Left forelimb (tissue), 1 donor: Measurements from ENCODE around the gene CCDC187.
A peak's percentile ranks its signal among the peaks of the same experiment; 100 is the strongest.

Experiments
- DNase-seq: peaks from one replicate; pipeline ENCODE4 v3.0.0-alpha.2; 2018; ENCODE audit warnings: low spot score

CCDC187 gene

DNA sequence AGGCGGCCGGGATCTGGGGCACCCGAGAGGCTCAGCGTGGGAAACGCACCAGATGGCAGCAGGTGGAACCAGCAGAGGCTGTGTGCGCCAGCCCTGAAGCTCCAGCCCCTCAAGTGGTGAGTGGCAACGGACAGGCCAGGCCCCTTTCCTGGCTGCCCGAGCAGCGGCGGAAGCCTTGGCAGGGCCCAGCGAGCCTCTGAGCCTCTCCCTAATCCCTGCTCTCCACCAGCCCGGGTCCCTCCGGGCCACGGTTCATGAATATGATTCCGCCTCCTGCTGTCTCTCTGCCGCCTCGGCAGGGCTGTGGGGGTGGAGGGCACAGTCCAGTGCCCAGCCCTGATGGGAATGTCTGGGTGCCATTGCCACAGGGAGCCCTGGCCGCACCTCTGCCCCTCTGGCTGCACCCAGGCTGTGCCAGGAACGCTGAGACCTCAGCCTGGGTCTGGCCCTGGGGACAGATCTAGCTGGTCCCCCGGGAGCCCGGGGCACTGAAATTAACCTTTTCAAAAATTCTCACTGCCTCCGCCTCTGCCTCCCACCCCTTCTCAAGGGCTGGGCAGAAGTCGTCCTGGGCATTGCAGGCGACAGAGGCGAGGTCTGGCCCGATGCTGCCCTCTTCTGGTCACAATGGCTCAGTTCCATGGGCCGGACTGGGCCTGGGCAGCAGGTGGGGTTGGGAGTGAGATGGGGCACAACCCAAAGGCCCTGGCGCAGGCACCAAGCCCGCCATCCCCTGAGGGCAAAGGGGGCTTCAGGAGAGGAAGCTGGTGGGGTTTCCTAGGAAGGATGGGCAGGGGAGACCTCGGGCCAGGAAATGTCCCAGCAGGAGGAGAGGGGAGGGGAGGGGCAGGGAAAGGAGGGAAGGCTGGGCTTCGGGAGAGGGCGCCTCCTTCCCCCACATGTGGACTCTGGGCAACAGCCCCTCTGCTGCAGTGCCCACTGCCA, 20.3 kb downstream of the CCDC187 start:
- DNase-seq, result peak; percentile 83

DNA sequence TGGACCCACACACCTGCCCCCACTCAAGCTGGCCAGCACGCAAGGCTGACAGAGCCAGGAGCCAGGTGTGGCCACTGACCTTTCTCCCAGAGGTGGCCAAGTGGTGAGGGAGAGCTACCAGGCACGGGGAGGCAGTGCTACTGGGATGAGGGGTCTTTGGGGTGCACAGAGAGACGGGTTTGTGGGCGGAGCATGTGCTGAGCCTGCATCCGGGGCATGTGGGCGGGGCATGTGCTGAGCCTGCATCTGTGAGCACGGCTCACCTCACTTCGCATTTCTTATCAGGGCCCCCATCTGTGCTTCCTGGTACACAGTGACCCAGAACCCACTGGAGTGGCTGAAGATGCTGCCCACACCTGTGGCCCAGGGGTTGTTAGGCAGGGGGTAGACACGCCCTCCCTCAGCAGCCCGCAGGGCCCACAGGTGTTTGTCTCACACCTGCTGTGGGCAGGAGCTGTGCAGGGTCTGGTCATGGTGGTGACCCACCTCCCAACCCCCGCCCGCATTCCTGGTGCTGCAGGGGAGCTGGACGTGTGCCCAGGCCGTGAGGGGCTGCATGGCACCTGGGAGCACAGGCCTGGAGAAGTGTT, 21.5 kb downstream of the CCDC187 start:
- no peak for DNase-seq

DNA sequence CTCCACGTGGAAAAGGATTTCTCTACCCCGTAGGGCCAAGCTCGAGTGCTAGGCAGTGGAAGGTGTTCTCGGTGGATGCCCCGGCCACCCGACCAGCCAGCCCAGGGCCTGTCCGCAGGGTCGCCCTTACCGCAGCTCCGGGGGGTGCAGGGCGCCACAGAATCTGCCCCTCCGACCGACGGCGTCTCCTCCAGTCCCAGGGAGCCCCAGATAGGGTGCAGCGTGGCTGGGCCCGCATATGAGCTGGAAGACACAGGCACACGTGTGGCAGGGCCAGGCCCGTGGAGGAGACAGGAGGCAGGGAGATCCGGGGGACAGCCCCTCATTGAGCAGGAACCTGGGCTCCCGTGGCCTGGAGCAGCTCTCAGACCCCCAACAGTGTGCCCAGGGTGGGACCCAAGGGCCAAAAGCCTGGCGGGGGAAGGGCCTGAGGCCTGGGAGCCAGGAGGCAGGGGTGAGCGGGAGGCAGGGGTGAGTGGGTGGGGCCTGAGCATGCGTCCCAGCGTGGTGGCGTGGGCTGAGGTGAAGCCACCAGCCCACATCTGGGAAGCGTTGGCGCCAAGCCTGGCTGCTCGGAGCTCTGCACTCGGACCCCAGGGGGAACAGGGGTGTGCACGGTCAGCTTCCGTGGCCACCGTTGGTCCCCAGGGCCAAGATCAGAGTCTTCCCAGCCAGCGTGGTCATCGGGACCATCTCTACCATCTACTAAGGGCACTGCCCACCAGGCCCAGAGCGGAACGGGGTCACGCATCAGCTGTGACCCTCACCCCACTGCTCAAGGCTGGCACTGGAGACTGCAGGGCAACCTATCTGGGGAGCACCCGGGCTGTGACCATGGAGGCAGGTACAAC, 22.2 kb downstream of the CCDC187 start:
- no peak for DNase-seq

- no peak for DNase-seq
These were observed 23.2 kb downstream of the CCDC187 start for GRCh38 chr9:136280535-136281315.

DNA sequence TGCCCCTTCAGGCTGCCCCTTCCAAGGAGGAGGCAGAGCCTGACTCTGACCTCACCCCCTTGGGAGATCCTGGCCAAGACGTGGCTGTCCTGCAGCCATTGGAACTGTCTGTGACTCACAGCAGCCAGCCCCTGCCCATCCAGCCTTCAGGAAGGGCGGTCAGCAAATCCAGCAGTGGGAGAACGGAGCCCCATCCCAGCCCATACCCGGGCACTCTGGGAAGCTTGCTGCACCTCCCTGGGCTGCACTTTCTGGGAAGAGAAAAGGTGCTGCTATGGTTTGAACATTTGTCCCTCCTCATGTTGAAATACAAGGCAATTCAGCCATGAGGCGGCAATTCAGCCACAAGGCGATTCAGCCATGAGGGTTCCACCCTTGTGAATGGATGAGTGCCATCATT, 24.4 kb downstream of the CCDC187 start:
- no peak for DNase-seq

DNA sequence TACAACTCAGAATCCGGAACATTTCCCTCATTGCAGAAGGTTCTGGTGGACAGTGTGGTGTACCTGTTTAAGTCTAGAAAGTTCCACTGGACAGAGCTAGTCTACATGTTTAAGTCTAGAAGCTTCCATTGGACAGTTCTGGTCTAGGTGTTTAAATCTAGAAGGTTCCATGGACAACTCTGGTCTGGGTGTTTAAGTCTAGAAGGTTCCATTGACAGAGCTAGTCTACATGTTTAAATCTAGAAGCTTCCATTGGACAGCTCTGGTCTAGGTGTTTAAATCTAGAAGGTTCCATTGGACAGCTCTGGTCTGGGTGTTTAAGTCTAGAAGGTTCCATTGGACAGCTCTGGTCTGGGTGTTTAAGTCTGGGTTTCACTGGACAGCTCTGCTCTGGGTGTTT, 25.0 kb downstream of the CCDC187 start:
- no peak for DNase-seq

DNA sequence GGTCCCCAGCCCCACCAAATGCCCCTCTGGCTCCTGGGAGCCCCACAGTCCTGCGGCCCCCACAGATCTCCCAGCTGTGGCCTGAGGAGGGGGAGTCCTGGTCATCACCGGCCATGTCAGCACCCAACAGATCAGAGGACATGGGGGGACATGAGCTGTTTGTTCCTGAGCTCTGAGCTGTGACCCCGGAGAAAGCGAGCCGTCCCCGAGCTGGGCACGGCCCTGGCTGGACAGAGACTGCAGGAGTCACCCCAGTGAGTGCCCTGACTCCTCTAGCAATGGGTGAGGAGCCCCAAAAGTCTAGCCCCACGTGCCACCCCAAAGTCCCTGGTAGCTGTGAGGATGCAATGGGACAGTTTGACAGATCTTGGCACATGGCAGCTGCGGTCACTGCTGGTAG, 25.7 kb downstream of the CCDC187 start:
- no peak for DNase-seq

GRCh38 chr9:136277746-136278145, 26.1 kb downstream of the CCDC187 start:
- no peak for DNase-seq

GRCh38 chr9:136276716-136277115, 27.2 kb downstream of the CCDC187 start:
- no peak for DNase-seq

DNA sequence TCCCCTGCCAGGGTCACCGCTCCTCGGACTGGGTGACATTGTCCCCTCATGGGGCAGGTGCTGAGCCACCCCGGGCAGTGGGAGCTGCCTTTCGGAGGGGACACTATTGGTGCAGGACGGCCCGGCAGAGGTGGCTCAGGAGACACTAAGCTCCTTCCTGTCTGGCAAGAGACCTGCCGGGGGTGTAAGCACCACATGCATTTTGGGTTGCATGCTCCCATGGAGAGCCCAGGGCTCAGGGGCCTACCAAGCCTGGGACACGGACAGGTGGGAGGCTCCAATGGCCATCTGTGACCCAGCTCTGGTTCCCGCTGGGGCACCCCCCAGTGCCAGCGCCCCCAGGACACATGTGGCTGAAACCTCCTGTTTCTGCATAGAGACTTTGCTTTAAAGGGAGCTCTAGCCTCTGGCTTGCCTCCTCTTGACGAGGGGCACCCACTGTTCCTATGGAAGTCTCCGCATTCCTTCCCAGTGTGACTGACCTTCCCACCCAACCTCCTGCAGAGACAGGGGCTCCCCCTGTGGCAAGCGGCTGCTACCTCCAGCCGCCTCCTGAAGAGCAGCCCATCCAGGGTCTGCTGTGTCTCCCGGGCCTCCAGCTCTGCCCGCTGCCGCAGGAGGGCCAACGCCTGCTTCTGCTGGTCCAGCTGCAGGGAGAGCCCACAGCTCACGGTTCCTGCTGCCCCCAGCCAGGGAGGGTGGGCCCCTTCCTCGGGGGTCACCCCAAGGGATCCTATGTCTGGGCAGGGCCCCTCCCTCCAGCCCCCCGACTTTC, 28.1 kb downstream of the CCDC187 start:
- DNase-seq, result no peak

DNA sequence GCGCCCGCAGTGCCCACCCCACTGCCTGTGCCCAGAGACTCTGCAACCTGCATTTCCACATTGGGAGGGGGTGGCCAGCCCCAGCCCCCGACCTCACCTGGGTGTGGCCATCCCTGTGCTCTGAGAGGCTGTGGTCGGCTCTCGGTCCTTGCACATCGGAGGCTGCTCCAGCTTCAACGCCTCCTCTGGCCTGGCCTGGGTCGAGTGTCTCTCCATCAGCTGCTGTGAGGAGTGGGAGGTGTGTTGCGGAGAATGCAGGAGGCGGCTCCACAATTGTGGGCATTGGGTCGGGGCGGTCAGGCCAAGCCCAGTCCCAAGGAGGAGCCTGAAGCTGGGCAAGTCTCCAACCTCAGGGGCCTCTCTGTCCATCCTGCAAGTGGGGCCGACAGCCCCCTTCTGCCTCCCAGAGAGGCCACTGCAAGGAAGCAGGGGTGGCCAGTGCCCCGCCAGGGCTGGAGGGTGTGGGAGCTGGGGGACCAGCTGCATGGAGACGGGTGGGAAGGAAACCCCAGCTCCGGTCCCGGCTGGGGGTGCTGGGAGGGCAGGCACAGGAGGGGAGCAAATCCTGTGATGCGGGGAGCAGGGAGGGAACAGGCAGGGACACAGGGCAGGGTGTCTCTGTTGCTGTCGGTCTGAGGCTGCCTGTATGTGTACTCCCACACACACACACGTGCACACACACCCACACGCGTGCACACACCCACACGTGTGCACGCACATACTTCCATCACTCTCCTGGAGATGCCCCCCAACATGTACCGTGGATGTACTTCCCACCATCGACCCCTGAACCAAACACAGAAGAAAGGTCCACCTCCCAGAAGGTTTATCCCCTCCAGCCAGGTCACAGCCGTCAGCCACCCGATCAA, 28.9 kb downstream of the CCDC187 start:
- no peak for DNase-seq

DNA sequence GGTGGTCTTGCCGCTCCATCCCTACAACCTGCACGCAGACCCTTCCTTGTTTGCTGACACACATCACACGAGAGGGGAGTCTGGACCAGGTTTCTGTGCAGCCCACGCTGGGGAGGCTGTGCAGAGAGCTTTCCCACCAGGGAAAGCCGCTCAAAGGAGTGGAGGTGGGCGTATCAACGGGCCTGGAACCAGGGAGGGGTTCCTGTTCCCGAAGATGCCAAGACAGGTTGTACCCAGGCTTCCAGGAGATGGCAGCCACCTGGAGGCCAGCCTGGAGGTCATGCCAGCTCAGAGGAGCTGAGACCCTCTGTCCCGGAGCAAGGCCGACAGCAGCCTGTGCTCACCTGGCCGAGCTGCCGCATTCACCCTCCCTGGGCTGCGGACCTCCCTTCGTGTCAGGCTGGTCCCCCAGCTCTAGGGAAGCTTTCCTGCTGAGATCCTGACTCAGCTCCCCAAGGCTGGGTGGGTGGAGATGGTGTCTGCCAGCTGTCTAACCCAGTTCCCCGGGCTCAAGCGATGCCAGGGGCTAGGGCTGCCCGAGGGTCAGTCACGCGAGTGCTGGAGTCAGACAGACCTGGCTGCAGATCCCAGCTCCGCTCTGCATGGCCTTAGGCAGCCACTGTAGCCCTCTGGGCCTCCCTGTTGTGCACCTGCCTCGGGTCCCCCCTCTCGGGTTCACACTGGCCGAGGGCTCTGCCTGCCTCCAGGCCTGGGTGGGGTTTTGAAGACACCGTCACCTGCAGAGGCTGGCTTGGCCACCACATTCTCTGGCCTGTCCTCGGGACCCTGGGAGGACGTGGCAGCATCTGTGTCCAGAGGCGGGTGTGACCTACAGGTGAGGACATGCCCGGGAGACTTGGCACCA, 29.7 kb downstream of the CCDC187 start:
- DNase-seq, result no peak

DNA sequence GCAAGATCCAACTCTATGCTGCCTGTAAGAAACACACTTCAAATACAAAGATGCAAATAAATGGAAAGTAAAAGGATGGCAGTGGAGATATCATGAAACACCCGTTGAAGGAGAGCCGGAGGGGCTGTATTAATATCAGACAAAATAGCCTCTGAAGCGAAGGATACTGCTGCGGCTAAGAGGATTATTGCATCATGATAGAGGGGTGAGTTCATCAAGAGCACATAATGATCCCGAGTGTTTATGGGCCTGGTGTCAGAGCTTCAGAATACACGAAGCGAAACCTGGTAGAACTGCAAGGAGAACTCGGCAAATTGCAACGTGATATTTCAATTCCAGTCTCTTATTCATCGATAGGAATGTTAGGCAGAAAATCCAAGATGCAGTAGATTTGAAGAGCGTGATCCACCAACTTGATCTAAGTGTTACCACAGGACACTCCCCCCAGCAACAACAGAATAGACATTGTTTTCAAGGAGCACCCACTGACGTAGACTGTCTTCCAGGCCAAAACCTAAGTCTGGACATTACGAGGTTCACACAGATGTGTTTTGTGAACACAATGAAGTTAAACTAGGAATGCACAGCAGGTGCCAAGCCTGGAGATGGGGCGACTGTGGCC, 30.5 kb downstream of the CCDC187 start:
- DNase-seq, result no peak

DNA sequence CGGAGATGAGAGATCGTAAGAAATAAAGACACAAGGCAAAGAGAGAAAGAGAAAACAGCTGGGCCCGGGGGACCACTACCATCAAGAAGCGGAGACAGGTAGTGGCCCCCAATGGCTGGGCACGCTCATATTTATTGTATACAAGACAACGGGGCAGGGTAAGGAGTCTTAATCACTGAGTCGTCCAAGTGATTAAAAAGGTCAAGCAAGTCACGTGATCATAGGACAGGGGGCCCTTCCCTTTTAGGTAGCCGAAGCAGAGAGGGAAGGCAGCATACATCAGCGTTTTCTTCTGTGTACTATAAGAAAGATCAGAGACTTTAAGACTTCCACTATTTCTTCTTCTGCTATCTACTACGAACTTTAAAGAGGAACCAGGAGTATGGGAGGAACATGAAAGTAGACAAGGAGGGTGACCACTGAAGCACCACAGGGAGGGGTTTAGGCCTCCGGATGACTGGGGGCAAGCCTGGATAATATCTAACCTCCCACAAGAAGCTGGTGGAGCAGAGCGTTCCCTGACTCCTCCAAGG, 33.7 kb downstream of the CCDC187 start:
- DNase-seq, result no peak

DNA sequence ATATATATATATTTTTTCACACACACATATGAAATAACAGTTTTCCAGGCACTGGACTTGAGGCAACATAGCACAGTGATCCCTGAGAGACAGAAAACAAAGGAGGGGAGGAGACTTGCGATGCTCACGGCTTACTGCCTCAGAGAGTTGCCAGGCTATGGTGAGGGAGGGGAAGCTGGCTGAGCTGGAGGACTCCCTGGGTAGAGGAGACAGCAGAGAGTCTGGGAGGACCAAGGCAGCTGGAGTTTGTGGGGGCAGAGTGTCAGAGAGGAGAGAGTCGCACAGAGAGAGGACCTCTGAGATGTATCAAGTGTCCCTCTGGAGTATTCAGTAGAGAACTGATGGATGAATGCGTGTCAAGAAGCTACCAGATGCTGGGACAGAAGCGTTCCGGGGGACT, 35.2 kb downstream of the CCDC187 start:
- no peak for DNase-seq

DNA sequence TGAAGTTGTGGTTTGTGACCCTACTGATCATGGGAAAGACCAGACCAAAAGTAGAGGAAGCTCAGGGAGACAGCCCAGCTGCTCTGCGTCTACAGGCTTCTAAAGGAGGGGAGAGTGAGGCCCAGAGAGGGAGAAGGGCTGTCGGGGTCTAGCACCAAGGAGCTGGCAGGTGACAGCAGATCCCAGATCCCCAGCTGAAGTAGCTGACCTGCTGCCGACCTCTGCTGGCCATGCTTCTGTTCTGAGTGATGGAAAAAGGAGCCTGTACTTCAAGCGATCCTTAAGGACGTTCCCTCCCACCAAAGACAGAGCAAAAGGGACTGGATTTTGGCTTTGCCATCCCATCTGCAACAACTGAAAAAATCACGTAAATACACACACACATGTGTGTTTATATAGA, 35.6 kb downstream of the CCDC187 start:
- DNase-seq, result no peak

DNA sequence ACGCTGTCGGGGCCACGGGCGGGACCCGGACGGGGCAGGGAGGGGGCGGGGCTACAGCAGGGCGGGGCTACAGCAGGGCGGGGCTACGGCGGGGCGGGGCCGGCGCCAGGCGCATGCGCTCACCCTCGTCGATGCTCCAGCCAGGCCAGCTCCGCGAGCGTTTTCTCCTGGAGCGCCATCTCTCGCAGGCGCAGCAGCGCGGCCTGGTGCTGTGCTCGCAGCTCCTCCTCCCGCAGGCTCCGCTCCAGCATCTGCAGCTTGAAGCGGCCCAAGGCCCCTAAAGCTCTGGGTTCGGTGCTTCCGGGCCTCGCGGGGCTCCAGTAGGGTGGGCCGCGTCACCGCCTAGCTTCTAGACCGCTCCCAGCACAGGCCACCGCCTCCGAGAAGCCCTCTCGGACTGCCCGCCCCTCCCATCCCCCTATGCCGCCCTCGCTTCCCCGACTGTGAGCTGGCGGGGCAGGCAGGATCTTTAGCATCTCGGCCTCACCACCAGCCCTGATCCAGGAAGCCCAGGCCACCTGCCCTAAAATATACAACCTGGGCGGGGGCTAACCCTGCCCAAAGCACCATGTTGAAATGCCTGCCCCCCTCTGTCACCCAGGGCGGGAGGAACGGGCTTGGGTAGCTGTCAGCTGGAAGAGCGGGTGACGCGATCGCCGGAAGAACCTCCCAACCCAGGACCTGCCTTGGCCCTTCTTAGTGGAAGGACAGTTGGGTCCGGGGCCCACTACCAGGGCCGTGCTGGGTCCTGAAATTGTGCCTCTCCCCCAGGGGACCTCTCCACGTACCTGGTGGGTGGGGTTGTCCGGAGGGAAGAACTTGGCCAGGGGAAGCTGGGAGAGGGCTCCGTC, 36.4 kb downstream of the CCDC187 start:
- peak; percentile 87 for DNase-seq
